Superior temporal gyrus (tissue), 1 donor: ENCODE measurements around the gene PCDHA9.
"Not testable (repeated sequence)": the region's sequence is repeated elsewhere in the genome, so short reads cannot be mapped to it uniquely, and the experiment has no call there.

ENCODE experiments used
- DNase-seq: peaks from one replicate; pipeline ENCODE4 v3.0.0-alpha.2; 2016; ENCODE audit errors: extremely low spot score

Gene PCDHA9

GRCh38 chr5:140835622-140836510 lies 12.3 kb upstream of the PCDHA9 start:
- no peak for DNase-seq

- peak; percentile 80 for DNase-seq
These were observed 6.9 kb upstream of the PCDHA9 start, which contains the start of gene PCDHA8 for GRCh38 chr5:140840978-140841962. Gene PCDHA8 (plus strand): TSS chr5:140841187. CDS start chr5:140841322, 135 bp downstream.

- no peak for DNase-seq
These were observed 5.1 kb upstream of the PCDHA9 start for GRCh38 chr5:140842798-140843733.

- DNase-seq = not testable (repeated sequence)
These were observed 1.9 kb downstream of the PCDHA9 start for GRCh38 chr5:140849831-140850634.

- DNase-seq = peak; percentile 53
These were observed 7.8 kb downstream of the PCDHA9 start, which contains the start of gene PCDHA10 for GRCh38 chr5:140855772-140856674. Gene PCDHA10 (plus strand): TSS chr5:140855897. CDS start chr5:140856049, 152 bp downstream.

- no peak for DNase-seq
These were observed 9.2 kb downstream of the PCDHA9 start for GRCh38 chr5:140857177-140857986.

- DNase-seq = no peak
These were observed 9.7 kb downstream of the PCDHA9 start for GRCh38 chr5:140857987-140858240.

DNA sequence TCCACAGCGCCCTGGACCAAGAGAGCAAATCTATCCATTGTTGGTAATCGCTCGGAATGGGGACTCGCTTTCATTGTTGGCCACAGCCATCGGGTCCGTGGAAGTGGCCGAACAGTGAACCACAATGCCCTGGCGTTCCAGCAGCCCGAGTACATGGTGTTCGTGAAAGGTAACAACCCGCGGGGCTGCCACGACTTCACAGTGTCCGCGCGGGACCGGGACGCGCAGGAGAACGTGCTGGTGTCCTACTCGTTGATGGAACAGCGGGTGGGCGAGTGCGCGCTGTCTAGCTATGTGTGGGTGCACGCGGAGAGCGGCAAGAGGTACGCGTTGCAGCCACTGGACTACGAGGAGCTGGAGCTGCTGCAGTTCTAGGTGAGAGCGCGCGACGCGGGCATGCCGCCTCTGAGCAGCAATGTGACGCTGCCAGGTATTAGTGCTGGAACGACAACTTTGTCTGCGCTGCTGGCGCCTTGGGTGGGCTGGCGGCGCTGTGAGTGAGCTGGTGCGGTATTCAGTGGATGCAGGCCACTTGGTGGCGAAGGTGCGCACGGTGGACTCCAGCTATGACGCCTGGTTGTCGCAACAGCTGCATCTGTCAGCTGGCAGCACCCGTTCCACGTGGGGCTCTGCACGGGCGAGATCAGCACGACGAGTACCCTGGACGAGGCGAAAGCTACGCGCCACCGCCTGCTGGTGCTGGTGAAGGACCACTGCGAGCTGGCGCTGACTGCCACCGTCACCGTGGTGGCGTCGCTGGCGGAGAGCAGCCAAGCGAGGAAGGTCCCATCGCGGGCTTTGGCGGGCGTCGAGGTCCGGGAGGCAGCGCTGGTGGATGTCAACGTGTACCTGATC lies 14.5 kb downstream of the PCDHA9 start:
- DNase-seq = no peak

DNA sequence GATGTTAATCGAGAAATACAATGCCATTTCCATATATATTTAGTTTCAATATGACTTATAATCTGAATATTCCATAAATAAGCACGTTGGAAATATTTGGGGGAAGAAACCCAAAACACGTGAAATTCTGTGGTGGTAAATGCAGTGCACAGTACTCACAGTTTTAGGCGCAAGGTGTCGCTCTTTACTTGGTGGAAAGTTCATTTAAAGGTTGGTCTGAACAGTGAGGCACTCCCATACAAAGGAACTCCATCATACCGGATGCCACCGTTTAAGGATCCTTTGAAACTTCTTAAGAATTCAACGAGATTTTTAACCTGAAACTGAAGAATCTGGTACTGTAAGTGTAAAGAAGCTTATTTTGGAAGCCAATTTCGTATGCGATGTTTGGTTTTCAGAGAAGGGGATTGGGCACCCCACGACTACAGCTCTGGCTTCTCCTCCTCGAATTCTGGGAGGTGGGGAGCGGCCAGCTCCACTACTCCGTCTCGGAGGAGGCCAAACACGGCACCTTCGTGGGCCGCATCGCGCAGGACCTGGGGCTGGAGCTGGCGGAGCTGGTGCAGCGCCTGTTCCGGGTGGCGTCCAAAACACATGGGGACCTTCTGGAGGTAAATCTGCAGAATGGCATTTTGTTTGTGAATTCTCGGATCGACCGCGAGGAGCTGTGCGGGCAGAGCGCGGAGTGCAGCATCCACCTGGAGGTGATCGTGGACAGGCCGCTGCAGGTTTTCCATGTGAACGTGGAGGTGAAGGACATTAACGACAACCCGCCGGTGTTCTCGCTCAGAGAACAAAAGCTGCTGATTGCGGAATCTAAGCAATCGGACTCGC lies 20.8 kb downstream of the PCDHA9 start, which contains the start of gene PCDHA11:
Gene PCDHA11, plus strand, starts transcription at position 237 of the 834 bp plus-strand sequence. Its CDS starts 147 bp downstream, at position 384.
- peak; percentile 72 for DNase-seq

- DNase-seq = peak; percentile 67
These were observed 21.3 kb downstream of the PCDHA9 start for GRCh38 chr5:140869555-140869886.

- DNase-seq = no peak
These were observed 22.3 kb downstream of the PCDHA9 start for GRCh38 chr5:140870221-140871201.

GRCh38 chr5:140875085-140876065 lies 27.2 kb downstream of the PCDHA9 start, which contains the start of gene PCDHA12:
Gene PCDHA12 (plus strand): TSS chr5:140875308. CDS start chr5:140875473, 165 bp downstream.
- DNase-seq = peak; percentile 15

GRCh38 chr5:140876541-140877261 lies 28.5 kb downstream of the PCDHA9 start:
- not testable (repeated sequence) for DNase-seq
